ENCODE results near the gene TCTN1. TPM values are rescaled to one million over a fixed set of nuclear protein-coding genes. Genes with fewer than 3 reads are reported as not detected.
A peak's percentile ranks its signal among the peaks of the same experiment; 100 is the strongest.

TCTN1 gene
- total RNA-seq, 4 donors from 2014 or later = 28.5 to 71.2 (median 35.1) TPM

DNA sequence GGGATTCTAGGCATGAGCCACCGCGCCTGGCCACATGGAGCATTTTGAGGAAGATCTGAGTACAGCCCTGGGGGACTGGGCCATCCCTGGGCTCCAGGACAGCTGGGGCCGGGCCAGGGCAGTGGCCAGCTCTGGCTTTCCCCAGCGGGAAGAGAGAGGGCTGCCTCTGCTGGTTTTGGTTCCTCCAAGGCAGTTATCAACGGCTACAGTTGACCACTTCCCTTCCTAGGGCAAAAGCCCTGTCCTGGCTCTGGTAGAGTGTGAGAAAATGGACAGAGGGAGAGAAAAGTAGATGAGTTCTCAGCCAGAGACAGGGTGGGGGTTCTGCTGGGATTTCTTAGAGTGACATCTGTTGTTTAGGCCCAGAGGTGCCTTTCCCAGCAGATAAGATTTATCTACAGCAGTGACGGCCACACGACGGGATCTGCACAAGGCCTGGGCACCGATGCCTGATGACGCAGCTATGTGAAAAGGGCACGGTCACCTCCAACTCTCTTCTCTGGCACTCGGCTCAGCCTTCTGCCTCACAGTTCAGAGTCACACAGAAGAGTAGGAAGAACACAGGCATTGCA is 80.5 kb downstream of the TCTN1 start:
- in situ Hi-C loops (cut with MboI; ENCODE audit: low pct_ligation_motif_present in 1 of 4, low pct_unique_long_range_greater_than_20kb in 1 of 4, low sequenced_read_pairs in 3 of 4) = no loop called here
- 83 to 100% methylated on average over 1 to 12 of the region's 12 CpGs for WGBS, 2 donors (ENCODE audit: low coverage in 1 of 2)
- DNase-seq = peak; percentile 39

DNA sequence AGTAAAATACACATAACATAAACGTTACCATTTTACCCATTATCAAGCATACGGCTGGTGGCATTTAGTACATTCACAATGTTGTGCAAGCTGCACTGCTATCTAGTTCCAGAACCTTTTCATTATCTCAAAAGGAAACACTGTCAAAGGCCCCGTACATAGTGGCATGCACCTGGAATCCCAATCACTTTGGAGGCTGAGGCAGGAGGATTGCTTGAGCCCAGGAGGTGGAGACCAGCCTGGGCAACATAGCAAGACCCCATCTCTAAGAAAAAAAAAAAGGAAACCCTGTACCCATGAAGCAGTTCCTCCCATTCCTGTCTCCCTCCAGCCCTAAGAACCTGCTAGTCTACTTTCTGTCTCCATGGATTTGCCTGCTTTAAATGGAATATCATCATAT is 82.4 kb downstream of the TCTN1 start:
- WGBS, 2 donors (ENCODE audit: low coverage in 1 of 2) = 83 to 84% methylated on average over 1 to 3 of the region's 3 CpGs
- in situ Hi-C loops (cut with MboI; ENCODE audit: low pct_ligation_motif_present in 1 of 4, low pct_unique_long_range_greater_than_20kb in 1 of 4, low sequenced_read_pairs in 3 of 4) = no loop called here
- intact Hi-C loops (cut with DNase I; ENCODE audit: low total_unique reads) = no loop called here
- H3K27me3 ChIP-seq = no peaks in the 10 kb centered on the region
- TF ChIP-seq, protein P1, sequence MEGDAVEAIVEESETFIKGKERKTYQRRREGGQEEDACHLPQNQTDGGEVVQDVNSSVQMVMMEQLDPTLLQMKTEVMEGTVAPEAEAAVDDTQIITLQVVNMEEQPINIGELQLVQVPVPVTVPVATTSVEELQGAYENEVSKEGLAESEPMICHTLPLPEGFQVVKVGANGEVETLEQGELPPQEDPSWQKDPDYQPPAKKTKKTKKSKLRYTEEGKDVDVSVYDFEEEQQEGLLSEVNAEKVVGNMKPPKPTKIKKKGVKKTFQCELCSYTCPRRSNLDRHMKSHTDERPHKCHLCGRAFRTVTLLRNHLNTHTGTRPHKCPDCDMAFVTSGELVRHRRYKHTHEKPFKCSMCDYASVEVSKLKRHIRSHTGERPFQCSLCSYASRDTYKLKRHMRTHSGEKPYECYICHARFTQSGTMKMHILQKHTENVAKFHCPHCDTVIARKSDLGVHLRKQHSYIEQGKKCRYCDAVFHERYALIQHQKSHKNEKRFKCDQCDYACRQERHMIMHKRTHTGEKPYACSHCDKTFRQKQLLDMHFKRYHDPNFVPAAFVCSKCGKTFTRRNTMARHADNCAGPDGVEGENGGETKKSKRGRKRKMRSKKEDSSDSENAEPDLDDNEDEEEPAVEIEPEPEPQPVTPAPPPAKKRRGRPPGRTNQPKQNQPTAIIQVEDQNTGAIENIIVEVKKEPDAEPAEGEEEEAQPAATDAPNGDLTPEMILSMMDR (IDR thresholded peaks at IDR 0.05) = no peak
- TF ChIP-seq POLR2AphosphoS5 (IDR thresholded peaks at IDR 0.05) = no peak
- TF ChIP-seq POLR2A (IDR thresholded peaks at IDR 0.05) = no peak
- no peak for TF ChIP-seq EP300 (IDR thresholded peaks at IDR 0.05; ENCODE audit: low read depth)
- no peak for DNase-seq
- H3K4me1 ChIP-seq = peaks cover 0 to 11% (median 2%) of the 10 kb centered on the region in 4 donors
- H3K4me3 ChIP-seq = no peak overlapping the region
- H3K27ac ChIP-seq = no peak overlapping the region
- no peaks in the 10 kb centered on the region for H3K36me3 ChIP-seq
- no peaks in the 10 kb centered on the region for H3K9me3 ChIP-seq

More for the DNA sequence above, 80.5 kb downstream of the TCTN1 start:
- H3K9me3 ChIP-seq = no peaks in the 10 kb centered on the region
- peaks cover 0 to 19% (median 8%) of the 10 kb centered on the region in 4 donors for H3K4me1 ChIP-seq
- H3K36me3 ChIP-seq = no peaks in the 10 kb centered on the region
- H3K27ac ChIP-seq = peak overlapping the region; percentile 52 to 64 (median 60)
- no peak overlapping the region for H3K4me3 ChIP-seq
- no peak for TF ChIP-seq EP300 (IDR thresholded peaks at IDR 0.05; ENCODE audit: low read depth)
- no peak for TF ChIP-seq POLR2A (IDR thresholded peaks at IDR 0.05)
- TF ChIP-seq POLR2AphosphoS5 (IDR thresholded peaks at IDR 0.05) = no peak
- TF ChIP-seq, protein P1 (IDR thresholded peaks at IDR 0.05) = no peak
- no peaks in the 10 kb centered on the region for H3K27me3 ChIP-seq
- intact Hi-C loops (cut with DNase I; ENCODE audit: low total_unique reads) = no loop called here

DNA sequence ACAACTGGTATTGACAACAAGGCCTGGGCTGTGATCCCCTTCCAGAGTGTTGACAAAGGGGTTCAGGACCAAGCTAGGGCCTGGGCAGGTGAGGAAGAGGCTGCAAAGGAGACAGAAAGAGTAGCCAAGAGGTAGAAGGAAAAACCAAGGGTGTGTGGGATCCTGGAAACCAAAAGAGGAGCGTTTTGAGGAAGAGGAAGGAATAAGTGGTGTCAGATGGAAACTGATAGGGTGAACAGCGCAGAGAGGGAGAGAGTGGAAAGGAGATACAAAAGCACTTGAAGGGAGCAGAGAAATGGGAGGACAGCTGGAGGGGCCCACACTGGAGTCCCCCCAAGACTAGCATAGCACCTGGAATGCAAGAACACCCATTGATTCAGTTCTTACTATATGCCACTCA is 83.3 kb downstream of the TCTN1 start:
- Histone ChIP-seq H3K27me3 (no peaks in the 10 kb centered on the region), H3K27ac (no peak overlapping the region), H3K4me1 (peaks cover 0 to 11% (median 2%) of the 10 kb centered on the region in 4 donors), H3K36me3 (no peaks in the 10 kb centered on the region), H3K4me3 (no peak overlapping the region), H3K9me3 (no peaks in the 10 kb centered on the region)
- no peak for DNase-seq
- in situ Hi-C loops (cut with MboI; ENCODE audit: low pct_ligation_motif_present in 1 of 4, low pct_unique_long_range_greater_than_20kb in 1 of 4, low sequenced_read_pairs in 3 of 4) (no loop called here), intact Hi-C loops (cut with DNase I; ENCODE audit: low total_unique reads) (no loop called here)
- WGBS, 2 donors (ENCODE audit: low coverage in 1 of 2) = 83 to 84% methylated on average over 1 to 2 of the region's 2 CpGs
- no peak for TF ChIP-seq POLR2A (IDR thresholded peaks at IDR 0.05)
- no peak for TF ChIP-seq EP300 (IDR thresholded peaks at IDR 0.05; ENCODE audit: low read depth)
- TF ChIP-seq POLR2AphosphoS5 (IDR thresholded peaks at IDR 0.05) = no peak
- TF ChIP-seq, protein P1 (IDR thresholded peaks at IDR 0.05) = no peak

DNA sequence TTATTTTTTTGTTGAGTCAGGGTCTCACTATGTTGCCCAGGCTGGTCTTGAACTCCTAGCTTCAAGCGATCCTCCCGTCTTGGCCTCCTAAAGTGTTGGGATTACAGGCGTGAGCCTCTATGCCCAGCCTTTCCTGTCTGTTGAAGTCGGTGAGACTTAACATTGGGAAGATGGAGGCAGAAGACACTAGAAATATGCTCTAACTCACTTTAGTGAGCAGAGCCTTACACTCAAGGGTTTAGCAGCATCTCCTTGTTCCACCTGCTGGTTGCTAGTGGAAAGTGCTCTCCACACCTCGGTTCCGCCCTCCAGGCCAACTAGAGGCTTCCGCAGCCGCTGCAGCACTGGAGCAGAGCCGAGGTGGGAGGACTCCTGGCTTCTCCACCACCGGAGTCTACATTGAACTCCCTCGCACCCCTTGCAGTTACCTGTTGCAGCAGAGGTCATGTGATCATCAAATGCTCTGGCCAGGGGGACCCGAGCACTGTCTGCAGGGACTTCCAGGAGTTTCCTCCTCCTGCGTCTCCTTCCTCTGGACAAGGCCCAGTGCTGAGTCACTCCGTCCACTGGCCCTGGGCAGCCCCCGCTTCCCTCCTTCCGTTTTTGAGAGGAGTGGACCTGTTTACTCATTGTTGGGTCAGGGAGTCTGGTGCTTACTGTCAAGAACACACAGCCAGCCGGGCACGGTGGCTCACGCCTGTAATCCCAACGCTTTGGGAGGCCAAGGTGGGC is 84.4 kb downstream of the TCTN1 start:
- Histone ChIP-seq H3K36me3 (no peaks in the 10 kb centered on the region), H3K4me1 (peaks cover 0 to 11% (median 2%) of the 10 kb centered on the region in 4 donors), H3K27me3 (no peaks in the 10 kb centered on the region), H3K9me3 (no peaks in the 10 kb centered on the region), H3K27ac (peak overlapping the region; percentile 6 to 63 (median 42)), H3K4me3 (no peak overlapping the region)
- TF ChIP-seq POLR2A (IDR thresholded peaks at IDR 0.05) = no peak
- TF ChIP-seq, protein P1 (IDR thresholded peaks at IDR 0.05) = peak; percentile 53 to 83 (median 65)
- TF ChIP-seq EP300 (IDR thresholded peaks at IDR 0.05; ENCODE audit: low read depth) = no peak
- TF ChIP-seq POLR2AphosphoS5 (IDR thresholded peaks at IDR 0.05) = no peak
- in situ Hi-C loops (cut with MboI; ENCODE audit: low pct_ligation_motif_present in 1 of 4, low pct_unique_long_range_greater_than_20kb in 1 of 4, low sequenced_read_pairs in 3 of 4) = no loop called here
- DNase-seq = peak; percentile 81
- 42 to 44% methylated on average over 3 to 20 of the region's 20 CpGs for WGBS, 2 donors (ENCODE audit: low coverage in 1 of 2)
- intact Hi-C loops (cut with DNase I; ENCODE audit: low total_unique reads) = no loop called here
